Stimulated activated CD8-positive, alpha-beta memory T cell treated with anti-CD3 and anti-CD28 coated beads, Interleukin-4, amount 100 ng/mL, for 1 hour (primary cell): Measurements from ENCODE around the gene SCGB3A1.

ENCODE experiments used
- DNase-seq, 2 donors: peaks; one replicate each; pipeline ENCODE4 v3.0.0-alpha.2; 2020; ENCODE audit warnings: low read depth in 2 of 2, low spot score in 1 of 2

The SCGB3A1 gene

GRCh38 chr5:180606215-180606785, 15.0 kb upstream of the SCGB3A1 start:
- DNase-seq, result no peak

DNA sequence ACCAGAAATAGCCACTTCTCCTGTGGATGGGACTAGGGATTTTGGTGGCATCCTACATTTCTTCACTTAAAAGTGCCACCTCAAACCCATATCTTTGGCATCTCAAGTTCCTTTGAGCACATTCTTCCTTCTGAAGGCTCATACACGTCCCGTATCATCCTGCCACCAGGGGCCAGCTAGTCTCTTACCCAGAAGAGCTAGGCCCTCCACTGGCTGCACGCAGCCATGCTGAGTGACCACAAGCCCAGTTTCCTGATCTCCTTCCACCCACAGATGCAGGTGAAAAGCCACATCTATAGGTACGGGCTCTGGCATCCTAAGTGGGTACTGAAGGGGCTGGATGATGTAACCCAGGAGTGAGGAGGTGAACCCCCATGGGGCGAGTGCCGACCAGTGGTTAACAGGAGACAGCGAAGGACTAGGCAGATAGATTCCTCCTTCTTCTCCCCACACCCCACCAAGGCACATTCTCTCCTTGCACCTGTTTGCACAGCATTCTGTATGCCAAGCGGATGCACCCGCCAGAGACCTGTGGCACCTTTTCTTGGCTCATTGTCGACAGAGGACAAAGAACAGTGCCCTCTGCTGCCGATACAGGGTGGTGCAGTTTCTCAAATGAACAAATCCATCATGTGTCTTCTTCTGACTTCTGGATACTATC, 14.4 kb upstream of the SCGB3A1 start:
- peak; percentile 30 to 34 for DNase-seq

DNA sequence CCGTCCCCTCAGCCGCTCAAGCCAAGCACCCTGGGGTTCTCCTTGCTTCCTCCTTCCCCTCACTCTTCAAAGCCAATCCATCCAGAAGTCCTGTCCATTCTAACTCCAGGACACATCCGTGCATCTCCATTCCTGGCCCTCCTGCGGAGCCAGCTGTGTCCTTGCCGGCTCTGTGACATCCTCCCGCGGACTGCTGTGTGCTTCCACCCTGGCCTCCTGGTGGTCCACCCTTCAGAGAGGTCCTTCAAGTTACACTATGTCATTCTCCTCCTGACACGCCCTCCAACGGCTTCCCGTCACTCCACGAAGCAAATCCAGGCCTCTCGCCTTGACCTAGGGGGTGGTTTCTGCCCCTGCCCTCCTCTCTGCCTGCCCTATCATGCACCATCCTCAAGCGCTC, 13.0 kb upstream of the SCGB3A1 start:
- no peak for DNase-seq

DNA sequence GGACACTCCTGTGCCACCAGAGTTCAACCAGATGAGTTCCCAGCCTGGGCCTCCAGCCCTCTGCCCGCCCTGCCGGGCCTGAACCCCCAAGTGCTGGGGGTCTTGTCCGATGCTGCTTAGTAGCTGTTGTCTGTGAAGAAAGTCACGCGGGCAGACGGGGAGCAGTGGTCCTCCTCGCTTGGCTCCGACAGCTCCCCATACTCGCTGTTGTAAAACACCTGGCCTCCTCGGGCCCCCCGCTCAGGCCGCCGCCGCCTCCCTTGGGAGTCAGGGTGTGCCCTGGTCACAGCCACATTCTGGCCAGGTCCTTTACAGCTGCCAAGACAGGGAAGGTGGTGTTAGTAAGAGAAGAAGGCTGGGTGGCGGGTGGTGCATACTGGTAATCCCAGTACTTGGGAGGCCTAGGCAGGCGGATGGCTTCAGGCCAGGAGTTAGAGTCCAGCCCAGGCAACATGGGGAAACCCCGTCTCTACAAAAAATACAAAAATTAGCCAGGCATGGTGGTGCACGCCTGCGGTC, 11.8 kb upstream of the SCGB3A1 start:
- no peak for DNase-seq

DNA sequence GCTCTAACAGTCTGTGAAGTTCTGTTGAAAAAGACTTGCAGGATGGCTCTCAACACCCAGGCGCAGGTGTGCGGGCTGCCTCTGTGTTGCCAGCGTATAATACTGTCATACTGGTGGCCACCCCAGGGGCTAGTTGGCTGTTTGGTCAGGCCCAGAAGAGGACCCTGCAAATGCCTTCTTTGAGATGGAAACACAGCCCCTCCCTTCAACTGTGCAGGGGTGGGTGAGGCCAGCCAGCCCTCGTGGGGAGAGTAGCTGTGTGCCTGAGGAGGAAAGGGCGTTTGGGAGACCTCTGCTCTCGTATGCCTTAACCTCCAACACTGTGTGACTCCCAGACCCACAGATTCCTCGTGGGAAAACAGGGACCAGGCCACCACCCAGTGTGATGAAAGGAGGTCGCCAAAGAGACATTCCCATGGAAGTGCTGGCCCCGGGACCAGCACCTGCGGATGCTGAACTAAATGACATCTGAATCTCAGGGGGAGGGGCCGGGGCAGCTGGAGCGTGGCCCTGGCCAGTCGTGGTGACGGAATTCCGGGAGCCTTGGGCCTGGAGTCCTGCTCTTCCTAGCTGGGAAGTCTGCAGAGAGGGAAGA, 11.3 kb upstream of the SCGB3A1 start:
- DNase-seq, result no peak

GRCh38 chr5:180601591-180602480, 10.5 kb upstream of the SCGB3A1 start:
- no peak for DNase-seq

GRCh38 chr5:180600554-180601041, 9.3 kb upstream of the SCGB3A1 start:
- no peak for DNase-seq

DNA sequence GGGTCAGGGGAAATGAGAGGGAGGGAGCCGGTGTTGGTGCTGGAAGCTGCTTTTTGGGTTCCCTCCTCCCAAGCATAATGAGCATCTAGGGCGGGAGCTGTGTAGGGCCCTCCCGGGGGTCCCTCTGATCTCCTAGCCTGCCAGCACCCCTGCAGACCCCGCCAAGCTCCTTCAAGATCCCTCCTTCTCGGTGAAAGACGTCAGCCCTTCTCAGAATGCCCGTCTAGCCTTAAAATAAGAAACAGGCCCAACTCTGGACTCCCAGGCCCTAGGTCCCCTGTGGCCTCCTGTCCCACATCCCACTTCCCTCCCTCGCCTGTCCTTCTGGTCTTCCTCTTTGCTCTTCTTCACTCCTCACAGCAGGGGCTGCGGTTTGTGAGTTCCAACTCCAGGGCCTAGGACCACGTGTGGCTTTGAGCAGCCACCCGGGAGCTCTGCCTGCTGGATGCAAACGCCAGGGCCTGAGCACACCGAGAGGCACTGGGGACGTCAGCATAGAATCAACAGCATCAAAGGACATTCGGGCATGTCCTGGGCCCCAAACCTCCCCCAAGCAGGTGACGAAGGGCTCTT, 8.8 kb upstream of the SCGB3A1 start:
- DNase-seq, result no peak

DNA sequence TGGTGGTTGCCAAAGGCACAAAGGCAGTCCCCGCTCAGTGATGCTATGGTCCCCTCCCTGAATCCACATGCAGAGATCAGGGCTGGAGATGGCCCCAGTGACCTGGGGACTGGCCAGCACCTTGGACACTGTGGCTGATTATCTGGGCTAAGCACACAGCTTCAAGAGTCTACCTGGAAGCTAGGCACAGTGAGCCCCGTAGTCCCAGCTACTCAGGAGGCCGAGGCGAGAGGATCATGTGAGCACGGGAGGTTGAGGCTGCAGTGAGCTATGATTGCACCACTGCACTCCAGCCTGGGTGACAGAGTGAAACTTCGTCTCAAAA, 8.3 kb upstream of the SCGB3A1 start:
- no peak for DNase-seq

DNA sequence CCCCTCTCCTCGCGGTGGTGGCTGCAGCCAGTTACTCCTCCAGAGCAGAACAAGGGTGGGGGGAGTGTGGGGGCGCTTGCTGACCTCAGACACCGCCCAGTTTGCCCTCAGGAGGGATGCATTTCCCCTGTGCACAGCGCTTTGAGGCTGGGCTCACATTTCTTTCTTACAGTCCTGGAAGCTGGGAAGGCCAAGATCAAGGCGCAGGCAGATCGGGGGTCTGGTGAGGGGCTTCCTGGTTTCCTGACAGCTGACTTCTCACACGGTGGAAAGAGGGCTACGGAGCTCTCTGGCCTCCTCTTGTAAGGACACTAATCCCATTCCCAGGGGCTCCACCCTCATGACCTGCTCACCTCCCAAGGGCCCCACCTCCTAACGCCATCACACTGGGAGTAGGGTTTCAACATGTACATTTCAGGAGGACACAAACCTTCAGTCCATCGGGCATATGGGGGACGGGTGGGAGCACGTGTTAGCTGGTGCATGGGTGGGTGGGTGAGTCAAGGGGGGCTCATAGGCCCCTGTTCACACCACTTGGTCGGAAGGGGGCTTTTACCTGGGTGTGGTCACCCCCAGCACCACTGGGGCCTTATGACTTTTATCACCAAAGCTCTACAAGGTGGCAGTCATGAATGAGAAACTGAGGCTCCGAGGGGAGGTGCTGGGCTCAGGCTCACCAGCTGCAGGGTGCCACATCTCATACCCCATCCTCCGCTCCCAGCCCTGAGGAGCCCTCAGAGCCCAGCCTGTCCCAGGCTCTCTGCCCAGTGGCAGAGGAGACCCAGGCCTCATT, 7.7 kb upstream of the SCGB3A1 start:
- DNase-seq, result no peak

GRCh38 chr5:180598316-180598701, 7.0 kb upstream of the SCGB3A1 start:
- DNase-seq, result no peak

DNA sequence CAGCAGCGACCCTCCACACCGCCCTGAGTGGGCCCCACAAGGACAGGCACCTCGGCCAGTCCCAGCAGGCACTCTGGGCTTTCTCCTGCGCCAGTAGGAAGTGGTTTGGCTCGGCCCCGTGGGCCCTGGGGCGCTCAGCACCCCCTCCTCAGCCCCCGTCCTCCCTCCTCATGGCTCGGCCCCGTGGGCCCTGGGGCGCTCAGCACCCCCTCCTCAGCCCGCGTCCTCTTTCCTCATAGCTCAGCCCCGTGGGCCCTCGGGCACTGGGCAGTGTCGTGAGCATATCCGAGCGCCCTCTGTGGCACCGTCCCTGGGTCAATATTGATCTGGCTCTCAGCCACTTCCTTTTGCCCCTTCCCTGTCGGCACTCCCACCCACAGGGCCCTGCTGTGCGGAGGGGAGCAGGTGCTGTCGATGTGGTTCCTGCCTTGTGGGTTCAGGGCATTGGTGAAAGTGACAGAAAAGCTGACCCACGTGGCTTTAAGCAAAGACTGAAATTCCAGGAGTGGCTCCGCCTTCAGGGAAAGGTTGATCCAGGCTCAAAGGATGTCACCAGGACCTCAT, 5.5 kb upstream of the SCGB3A1 start:
- DNase-seq, result no peak

- DNase-seq, result no peak
Observed at GRCh38 chr5:180596115-180596667, 4.9 kb upstream of the SCGB3A1 start.

GRCh38 chr5:180595381-180596114, 4.2 kb upstream of the SCGB3A1 start:
- DNase-seq, result no peak

- no peak for DNase-seq
Observed at GRCh38 chr5:180595046-180595379, 3.7 kb upstream of the SCGB3A1 start.

DNA sequence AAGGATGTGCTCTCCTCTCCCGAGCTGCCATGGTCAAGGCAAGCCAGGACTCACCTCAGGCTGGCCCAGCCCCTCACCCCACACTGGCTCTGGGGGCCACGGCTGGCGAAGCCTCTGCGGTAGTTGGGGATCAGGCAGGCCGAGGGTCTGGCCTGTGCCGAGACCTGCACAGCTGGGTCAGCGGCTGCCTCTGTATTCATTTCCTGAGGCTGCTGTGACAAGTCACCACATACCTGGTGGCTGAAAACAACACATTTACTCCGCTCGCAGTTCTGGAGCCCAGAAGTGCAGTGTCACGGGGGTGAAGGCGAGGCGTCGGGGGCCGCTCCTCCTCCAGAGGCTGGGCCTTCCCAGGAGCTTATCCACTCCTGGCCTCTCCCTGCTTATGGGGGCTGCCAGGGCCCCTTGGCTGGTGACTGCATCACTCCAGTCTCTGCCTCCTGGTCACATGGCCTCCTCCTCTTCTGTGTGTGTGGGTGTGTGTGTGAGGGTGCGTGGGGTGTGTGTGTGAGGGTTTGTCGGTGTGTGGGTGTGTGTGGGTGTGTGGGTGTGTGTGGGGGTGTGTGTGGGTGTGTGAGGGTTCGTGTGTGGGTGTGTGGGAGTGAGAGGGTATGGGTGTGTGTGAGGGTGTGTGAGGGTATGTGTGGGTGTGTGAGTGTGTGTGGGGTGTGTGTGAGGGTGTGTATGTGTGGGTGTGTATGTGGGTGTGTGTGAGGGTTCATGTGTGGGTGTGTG, 3.2 kb upstream of the SCGB3A1 start:
- DNase-seq, result no peak

GRCh38 chr5:180593446-180594206, 2.3 kb upstream of the SCGB3A1 start:
- DNase-seq, result no peak

- DNase-seq, result no peak
Observed at GRCh38 chr5:180592176-180592575, 877 bp upstream of the SCGB3A1 start.
